Left forelimb (tissue), 1 donor: ENCODE data around the gene ANG.
"Not testable (repeated sequence)": the region's sequence is repeated elsewhere in the genome, so short reads cannot be mapped to it uniquely, and the experiment has no call there.

Experiments used
- DNase-seq: peaks from one replicate; pipeline ENCODE4 v3.0.0-alpha.2; 2018; ENCODE audit warnings: low spot score

Gene ANG

DNA sequence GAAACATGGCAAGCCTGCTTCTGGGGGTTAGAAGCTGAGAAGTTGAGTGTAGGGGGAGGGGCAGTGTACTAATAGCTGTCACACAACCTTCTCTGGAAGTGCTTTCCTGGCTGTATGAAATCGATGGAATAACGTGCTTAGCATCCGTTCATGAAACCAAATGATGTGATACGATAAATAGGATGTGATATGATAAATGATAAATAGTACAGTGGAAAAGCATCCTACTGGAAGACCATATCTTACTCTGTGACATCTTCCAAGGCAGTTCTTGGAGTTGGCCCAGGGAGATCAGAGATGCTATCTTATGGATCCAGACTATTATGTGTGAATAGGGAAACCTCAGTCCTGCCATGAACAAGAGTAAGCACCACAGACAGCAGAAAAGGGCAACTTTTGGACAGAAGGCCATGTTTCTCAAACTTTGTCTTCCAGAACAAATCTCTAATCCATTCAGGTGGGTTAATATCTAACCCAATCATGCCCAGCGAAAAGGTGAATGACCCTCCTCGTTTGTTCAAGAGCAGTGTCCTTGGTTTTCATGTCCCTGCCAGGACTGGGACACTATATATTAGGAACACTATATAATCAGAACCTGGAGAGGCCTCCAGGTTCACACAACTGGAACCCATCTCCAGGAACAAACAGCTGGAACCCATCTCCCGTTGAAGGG is at the start of gene ANG:
TSS of gene ANG (plus strand) at position 598 of the 673 bp plus-strand sequence. CDS start 4,801 bp downstream, outside the sequence.
- no peak for DNase-seq

DNA sequence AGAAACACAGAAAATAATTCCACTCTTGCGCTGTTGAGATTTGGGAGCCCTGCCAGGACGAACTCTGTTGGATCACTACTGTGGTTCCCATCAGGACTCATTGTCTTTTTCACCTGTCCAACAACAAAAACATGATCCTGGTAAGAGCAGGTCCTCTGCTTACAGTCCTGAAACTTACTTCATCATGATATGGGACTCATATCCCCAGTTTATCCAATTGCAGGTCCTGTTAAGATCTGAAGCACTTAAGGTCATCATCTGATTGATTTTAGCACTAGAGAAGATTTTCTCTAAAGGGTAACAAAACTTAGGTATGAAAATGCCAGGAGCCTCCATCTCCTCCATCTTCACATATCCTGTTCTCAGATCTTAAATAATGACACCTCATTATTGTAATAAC is 47.0 kb upstream of the ANG start, which contains the start of gene OR6S1:
TSS of gene OR6S1 (minus strand) at position 101 of the 400 bp plus-strand sequence. CDS start at position 101, 0 bp downstream.
- no peak for DNase-seq

DNA sequence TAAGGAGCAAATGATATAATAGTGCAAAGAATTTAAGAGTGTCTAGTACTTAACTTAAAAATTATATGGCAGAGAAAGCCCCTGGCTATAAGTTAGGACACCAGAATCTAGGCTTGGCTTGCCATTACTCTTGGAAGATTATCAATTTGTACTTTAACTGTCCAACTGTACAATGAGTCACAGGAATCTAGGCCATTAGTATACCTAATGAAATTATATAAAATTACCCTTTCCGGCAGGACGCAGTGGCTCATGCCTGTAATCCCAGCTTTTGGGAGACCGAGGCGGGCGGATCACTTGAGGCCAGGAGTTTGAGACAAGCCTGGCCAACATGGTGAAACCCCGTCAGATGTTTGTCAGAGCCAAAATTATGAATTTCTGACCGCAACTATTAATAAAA is 46.4 kb upstream of the ANG start:
- no peak for DNase-seq

DNA sequence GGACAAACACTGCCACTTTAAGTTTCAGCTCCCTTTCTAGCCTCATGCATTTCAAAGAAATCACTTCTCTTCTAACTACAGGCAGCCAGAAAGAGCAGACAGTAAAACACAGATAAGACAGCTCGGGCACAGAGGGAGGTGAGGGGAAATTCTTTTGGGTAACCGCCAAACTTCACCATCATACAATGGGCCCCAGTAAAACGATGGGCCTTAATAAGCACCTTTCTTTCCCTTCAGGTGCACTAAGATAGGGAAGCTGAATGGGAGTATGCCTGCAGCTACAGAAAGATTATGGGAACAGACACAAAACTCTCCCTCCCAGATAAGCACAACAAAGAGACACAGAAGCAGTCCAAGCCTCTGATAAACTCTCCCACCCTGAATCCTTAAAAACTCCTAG is 45.8 kb upstream of the ANG start:
- not testable (repeated sequence) for DNase-seq

DNA sequence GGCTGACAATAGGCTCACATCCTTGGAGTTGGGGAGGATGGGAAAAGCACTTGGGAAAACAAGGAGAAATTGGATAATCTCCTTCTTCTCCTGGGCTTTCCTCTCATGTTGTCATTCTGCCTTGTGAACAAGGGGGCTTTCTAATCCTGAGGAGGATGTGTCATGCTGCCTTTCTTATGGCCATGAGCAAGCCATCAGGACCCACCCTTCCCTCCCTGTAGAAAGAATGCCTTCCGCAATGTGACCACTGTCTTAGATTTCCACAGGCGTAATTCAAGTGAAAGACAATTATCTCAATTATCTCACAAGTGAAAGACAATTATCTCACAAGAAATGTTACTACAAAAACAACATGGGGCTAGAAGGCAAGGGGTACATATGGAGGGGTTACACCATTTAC is 44.0 kb upstream of the ANG start:
- no peak for DNase-seq

DNA sequence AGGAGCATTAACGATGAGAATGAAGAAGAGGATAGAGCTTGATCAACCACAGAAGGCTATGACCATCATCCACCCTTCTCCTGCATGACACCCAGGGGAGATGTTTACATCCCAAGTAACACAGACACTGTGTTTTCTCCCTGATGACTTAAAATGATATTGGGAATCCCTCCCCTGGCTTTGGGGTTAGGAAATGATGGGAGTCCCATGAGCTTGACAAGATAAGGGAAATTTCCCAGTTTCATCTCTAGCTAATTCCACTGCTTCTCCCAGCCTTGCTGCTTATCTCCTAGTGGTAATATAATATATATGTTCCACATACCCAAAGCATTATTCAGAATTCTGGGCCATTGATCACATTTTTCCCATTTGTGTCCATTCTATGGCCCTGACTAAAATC is 43.1 kb upstream of the ANG start:
- DNase-seq: no peak

DNA sequence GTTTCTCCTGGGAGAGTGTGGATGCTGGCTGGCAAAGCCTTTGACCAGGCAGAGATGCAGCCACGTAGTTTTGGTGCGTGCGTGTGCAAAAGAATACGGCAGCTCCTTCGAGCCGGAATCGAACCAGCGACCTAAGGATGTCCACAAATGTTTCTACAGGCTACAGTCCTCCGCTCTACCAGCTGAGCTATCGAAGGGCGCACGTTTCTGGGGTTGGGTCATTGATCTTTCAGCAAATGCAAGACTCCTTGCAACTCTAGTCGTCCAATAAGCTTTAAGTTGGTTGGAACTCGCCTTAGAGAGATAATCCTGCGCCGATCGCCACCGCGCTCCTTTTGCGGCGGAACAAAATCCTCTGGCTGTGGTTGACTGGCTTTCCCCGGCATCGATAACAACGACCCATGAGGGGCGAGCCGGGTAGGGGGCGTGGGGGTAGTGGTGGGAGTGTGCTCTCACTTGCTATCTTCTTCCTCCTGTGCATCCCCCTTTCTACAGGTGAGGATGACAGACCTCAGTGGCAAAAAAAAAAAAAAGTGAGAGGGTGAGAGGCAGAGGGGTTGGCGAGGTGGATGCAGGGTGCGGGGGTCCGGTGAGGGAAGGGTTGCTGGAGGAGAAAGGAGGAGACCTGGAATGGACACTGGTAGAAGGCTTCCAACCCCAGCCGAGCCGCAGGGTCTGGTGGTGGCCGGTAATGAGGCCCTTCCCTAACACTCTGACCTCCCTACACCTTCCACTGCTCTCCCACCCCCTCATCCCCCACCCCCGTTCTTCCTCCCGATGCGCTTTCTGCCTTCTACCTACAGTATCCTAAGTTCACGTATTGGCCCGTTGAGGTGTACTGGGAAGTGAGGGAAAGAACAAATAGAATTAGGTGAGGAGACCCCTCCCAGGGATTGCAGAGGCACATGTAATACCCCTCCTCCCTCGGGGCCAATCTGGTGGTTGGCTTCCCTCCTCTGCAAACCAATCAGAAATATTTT is 35.3 kb upstream of the ANG start:
- no peak for DNase-seq

DNA sequence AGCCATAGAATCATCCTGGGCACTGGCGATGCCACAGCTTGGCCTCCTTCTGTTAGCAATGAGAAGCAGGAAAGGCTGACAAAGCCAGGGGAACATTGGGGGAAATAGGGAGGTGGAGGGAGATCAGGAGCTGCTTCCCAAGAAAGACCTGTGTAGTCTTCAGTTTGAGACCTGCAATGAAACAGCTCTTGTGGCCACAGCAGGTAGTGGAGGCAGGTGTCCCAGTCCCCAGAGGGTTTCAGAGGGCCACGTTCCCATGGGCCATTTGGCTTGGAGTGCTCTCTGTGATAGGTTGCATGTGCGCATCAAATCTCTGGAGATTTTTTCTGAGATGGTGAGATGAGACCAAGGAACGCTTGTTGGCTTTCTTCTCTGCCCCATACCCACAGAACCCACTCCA is 32.7 kb upstream of the ANG start:
- no peak for DNase-seq

DNA sequence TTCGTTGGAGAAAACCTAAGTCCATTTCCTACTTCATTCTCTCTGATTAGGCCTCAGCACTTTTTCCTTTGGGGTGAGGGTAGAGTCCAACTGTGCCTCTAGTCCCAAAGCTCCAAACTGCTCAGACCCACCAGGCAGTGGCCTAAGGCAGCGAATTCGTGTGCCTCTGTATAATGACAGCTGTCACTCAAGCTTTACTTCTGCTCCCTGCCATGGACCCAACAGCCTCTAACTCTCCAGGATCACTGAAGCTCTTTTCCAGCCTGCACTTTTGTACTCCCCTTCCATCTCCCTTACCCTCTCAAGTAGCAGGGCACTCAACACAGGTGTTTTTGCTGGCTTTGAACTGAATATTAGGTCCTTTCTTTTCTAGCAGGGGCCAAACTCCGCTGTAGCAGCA is 32.3 kb upstream of the ANG start:
- no peak for DNase-seq

DNA sequence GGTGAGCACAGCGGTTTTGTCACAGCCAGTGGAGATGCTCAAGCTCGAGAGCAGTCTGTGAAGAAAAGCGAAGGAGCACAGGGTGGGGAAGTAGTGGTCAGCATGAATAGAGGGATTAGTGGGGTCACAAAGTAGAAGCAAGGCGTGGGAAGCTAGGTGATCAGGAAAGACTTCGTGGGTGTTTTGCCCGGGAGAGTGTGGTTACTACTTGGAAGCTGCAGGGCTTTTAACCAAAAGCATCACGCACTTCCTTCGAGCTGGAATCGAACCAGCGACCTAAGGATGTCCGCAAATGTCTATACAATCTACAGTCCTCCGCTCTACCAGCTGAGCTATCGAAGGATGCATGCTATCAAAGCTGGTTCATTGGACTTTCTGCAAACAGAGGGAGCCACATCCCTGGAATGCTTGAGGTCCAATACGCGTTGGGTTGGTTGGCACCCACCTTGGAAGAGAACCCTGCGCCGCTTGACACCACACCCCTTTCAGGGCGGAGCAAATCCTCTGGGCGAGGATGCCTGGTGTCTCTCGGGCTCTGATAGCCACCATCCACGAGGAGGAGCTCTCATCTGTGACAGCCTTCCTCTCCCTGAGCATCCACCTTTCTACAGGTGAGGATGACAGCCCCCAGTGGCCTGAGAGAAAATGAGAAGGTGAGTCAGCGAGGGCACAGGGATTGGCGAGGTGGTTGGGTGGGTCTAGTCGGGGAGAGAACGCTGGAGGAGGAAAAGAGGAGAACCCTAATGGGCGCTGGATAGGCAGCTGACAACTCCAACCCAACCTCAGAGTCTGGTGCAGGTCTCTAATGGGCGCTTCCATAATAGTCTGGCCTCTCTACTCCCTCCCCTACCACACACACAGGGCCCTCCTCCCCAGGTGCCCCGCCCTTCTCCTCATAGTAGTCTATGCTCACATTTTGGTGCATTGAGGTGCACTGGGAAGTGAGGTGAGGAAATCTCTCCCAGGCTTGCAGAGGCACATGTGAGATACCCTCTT is 31.1 kb upstream of the ANG start:
- DNase-seq: no peak

DNA sequence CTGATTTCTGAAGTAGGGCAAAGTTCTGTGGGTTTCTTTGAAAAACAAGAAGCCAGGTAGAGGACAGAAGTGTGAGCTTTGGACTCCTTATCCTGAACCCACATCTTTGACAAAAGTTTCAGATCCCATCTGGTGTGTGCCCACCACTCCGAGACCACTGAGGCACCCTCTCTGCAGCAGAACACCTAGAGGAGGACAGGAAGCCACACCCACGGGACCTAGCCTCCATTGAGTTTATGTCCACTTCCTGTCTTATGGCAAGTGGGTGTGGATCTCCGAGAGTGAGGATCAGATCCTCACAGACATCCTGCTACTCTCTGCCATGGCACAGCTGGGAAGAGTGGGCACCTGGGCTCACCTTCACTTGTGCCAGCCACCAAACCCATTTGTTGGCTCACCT is 30.3 kb upstream of the ANG start:
- no peak for DNase-seq

DNA sequence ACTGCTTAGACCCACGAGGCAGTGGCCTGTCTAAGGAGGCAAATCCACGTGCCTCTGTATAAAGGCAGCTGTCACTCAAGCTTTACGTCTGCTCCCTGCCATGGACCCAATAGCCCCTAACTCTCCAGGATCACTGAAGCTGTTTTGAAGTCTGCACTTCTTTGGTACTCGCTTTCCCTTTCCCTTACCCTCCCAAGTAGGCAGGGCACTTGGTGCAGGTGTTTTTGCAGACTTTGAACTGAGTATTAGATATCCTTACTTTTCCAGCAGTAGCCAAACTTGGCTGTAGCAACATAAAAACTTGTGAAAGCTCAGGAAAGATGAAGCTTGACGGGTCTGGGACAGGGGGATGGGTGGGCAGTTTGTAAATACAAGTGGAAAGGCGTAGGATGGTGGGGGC is 29.2 kb upstream of the ANG start:
- no peak for DNase-seq

DNA sequence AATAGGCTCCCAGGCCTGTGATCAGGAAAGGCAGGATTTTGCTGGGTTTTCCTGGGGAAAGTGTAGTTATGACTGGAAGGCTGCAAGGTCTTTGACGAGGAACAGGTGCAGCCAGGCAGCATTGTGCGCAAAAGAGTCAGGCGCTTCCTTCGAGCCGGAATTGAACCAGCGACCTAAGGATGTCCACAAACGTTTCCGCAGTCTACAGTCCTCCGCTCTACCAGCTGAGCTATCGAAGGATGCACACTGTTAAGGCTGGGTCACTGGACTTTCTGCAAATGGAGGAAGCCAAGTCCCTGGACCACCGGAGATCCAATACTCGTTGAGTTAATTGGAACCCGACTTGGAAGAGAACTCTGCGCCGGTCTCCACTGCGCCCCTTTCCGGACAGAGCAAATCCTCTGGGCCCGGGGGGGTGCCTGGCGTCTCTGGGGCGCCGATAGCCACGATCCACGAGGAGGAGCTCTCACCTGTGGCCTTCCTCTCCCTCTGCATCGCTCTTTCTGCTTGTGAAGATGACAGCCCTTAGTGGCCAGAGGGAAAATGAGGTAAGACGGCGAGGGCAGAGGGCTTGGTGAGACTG is 28.7 kb upstream of the ANG start:
- no peak for DNase-seq

DNA sequence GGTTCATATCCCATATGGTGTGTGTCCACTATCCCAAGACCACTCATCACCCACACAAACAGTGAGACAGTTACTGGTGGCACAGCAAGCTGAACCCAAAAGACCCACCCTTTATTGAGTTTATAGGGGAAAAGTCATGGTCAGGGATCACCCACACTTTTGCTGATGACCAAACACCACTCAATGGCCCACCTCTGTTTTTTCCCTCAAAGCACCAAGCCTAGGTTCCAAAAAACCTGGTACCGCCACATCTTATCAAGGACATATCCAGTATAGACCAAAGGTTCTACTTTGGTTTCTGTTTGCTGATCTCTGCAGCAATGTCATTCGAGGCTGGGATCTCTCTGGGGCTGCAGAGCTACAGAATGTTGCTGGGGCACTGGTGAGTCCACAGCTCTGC is 27.4 kb upstream of the ANG start:
- no peak for DNase-seq

DNA sequence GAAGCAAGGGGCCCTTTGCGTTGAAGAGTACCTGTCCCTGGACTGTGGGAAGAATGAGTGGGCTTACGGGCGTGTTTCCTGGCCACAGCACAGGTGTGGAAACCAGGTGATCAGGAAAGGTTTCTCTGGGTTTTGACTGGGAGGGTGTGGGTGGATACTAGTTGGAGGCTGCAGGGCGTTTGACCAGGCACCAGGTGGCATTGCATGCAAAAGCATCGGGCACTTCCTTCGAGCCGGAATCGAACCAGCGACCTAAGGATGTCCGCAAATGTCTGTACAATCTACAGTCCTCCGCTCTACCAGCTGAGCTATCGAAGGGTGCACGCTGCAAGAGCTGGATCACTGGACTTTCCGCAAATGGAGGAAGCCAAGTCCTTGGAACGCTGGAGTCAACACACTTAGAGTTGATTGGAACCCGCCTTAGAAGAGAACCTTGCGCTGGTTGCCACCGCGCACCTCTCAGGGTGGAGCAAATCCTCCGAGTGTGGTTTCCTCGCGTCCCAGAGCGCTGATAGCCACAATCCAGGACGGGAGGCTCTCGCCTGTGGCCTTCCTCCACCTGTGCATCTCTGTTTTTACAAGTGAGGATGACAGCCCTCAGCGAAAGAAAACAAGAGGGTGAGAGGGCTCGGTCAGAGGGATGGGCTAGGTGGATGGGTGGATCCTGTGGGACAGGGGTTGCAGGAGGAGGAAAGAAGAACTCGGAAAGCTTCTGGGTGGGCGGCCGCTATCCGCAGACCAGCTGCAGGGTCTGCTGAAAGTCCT is 25.4 kb upstream of the ANG start:
- DNase-seq: no peak

DNA sequence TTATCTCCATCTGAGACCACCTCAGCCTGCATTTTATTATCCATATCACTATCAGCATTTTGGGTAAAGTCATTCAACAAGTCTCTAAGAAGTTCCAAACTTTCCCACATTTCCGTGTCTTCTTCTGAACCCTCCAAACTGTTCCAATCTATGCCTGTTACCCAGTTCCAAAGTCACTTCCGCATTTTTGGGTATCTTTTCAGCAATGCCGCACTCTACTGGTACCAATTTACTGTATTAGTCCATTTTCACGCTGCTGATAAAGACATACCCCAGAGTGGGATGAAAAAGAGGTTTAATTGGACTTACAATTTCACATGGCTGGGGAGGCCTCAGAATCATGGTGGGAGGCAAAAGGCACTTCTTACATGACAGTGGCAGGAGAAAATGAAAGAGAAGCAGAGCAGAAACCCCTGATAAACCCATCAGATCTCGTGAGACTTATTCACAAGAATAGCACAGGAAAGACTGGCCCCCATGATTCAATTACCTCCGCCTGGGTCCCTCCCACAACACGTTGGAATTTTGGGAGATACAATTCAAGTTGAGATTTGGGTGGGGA is 22.1 kb upstream of the ANG start:
- DNase-seq: not testable (repeated sequence)

DNA sequence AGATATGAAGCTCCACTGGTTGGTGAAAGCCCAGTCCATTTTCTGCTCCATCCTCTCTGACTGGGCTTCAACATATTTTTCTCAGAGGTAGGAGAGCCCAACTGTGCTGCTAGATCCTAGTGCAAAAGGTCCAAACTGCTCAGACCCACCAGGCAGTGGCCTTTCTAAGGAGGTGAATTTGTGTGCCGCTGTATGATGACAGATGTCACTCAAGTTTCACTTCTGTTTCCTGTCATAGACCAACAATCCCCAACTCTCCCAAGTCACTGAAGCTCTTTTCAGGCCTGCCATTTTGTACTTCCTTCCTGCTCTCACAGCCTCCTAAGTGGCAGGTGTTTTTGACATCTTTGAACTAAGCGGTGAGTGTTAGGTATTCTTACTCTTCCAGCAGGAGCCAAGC is 20.6 kb upstream of the ANG start:
- DNase-seq: no peak

DNA sequence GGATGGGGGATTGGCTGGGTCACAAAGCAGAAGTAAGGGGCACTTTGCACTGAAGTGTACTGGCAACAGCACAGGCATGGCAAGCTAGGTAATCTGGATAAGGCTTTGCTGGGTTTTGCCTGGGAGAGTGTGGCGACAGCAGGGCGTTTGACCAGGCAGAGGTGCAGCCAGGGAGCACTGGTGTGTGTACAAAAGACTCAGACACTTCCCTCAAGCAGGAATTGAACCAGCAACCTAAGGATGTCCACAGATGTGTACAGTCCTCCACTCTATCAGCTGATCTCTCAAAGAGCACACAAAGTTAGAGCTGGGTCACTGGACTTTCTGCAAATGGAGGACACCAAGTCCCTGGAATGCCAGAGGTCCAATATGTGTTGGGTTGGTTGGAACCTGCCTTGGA is 19.6 kb upstream of the ANG start:
- no peak for DNase-seq

DNA sequence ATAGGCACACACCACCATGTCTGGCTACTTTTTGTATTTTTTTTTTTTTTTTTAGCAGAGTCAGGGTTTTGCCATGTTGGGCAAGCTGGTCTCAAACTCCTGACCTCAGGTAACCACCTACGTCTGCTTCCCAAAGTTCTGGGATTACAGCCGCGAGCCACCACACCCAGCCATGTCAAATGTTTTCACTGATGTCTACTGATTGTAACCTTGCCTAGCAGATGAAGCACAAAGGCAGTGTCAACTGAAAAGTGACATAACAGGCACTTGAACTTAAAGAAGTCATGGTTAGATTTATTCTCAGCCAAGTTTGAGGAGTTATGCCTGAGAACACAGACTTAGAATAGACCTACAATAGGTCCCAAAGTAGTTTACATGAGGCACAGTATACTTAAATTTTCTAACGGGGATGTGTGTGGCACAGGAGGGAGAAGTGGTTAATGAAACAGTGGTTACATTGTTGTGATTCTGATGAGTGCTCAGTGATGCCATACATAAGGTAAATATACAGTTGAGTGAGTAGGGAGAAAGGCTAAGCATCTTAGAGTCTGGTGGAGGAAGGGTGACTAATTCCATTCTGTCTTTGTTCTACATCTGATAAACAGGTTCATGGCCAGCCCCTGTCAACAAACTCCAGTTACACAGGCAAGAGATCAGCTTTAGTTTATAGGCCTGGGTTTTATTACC is 16.8 kb upstream of the ANG start:
- no peak for DNase-seq

DNA sequence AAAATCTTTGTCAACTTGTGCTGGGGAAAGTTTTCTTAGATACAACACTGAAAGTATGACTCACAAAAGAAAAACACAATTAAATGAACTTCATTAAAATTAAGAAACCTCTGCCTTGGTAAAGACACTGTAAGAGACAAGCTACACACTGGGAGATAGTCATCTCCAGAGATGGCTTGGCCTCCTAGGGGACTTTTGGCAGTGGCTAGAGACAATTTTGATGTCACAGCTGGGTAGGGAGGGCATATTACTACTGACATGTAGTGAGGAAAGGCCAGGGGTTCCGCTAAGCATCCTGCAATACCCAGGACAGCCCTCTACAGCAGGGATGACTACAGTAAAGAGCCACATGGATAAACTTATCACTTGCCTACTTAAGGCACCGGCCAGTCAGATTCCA is 12.9 kb upstream of the ANG start:
- DNase-seq: no peak
